ENCODE measurements around the gene CACNA2D3.
"Not testable (repeated sequence)": the region's sequence is repeated elsewhere in the genome, so short reads cannot be mapped to it uniquely, and the experiment has no call there.

DNA sequence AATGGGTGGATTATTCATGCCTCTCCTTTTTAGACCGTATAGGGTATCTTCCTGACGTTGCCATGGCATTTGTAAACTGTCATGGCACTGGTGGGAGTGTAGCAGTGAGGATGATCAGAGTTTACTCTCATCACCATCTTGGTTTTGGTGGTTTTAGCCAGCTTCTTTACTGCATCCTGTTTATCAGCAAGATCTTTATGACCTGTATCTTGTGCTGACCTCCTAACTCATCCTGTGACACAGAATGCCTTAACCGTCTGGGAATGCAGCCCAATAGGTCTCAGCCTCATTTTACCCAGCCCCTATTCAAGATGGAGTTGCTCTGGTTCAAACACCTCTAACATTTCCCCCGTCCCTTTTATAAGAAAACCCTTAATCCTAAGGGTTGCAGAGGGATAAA is 855.6 kb downstream of the CACNA2D3 start:
- not testable (repeated sequence) for TF ChIP-seq EZH2 (optimal IDR thresholded peaks at IDR 0.05; ENCODE audit: low read depth, low read length)
- TF ChIP-seq, protein P1, sequence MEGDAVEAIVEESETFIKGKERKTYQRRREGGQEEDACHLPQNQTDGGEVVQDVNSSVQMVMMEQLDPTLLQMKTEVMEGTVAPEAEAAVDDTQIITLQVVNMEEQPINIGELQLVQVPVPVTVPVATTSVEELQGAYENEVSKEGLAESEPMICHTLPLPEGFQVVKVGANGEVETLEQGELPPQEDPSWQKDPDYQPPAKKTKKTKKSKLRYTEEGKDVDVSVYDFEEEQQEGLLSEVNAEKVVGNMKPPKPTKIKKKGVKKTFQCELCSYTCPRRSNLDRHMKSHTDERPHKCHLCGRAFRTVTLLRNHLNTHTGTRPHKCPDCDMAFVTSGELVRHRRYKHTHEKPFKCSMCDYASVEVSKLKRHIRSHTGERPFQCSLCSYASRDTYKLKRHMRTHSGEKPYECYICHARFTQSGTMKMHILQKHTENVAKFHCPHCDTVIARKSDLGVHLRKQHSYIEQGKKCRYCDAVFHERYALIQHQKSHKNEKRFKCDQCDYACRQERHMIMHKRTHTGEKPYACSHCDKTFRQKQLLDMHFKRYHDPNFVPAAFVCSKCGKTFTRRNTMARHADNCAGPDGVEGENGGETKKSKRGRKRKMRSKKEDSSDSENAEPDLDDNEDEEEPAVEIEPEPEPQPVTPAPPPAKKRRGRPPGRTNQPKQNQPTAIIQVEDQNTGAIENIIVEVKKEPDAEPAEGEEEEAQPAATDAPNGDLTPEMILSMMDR (IDR thresholded peaks at IDR 0.05; ENCODE audit: low read length) = not testable (repeated sequence)
